ENCODE results near the gene HIF3A. TPM values are rescaled to one million over a fixed set of nuclear protein-coding genes. Genes with fewer than 3 reads are reported as not detected.
A peak's percentile ranks its signal among the peaks of the same experiment; 100 is the strongest.

Gene HIF3A
- total and polyA plus RNA-seq, 2 of the 8 experiments (the other 6 are each of a cell fraction or from before 2014, with no cell fraction given), result 38.6 to 38.8 TPM

DNA sequence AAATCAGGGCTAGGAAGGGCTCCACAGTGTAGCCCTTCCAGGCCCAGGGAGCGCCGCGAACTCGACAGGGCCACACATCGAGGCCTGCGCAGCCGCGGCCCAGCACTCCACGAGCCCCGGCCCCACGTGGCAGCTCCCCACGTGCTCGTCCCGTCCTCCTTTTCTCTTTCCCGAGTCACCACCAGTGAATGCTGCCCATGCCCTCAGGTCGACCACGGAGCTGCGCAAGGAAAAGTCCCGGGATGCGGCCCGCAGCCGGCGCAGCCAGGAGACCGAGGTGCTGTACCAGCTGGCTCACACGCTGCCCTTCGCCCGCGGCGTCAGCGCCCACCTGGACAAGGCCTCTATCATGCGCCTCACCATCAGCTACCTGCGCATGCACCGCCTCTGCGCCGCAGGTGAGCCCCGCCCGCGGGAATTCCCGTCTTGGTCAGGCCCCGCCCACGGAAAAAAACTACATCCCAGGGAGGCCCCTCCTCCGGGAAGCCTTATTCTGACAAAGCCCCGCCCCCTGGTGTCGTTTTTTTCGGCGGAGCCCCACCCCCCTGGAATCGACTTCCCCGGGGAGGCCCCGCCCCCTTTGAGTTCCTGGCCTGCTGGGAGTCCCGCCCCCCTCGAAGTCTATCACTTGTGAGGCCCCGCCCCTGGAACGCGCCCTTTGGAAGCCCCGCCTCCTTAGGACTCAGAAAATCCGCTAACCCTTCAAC lies 7.0 kb downstream of the HIF3A start:
- H3K9ac ChIP-seq (replicated peaks in 1 of 4; ENCODE audit: extremely low read depth in 1 of 4, low read depth in 3 of 4, low read length in 3 of 4), result peak overlapping the region in 3 of 4 experiments; percentile 7 to 54 (median 44); a peak in 3 of 7 replicates
- H2BK5ac ChIP-seq (ENCODE audit: low read depth, low read length), result peak overlapping the region; percentile 78; the same call in 1 of the 2 replicates
- CTCF ChIA-PET (ENCODE audit: partially characterized antibody), result interaction anchor here (0.8 to 15.4 kb wide), 5 partner anchors 14 to 1806 kb away, joined by 3 to 145 read pairs (median 3); no protein-coding TSS in a partner anchor
- H2BK120ac ChIP-seq (replicated peaks; ENCODE audit: low read depth, low read length), result peak overlapping the region; percentile 31
- H3K14ac ChIP-seq (ENCODE audit: insufficient read length), result no peak overlapping the region
- peaks cover 0 to 1% of the 10 kb centered on the region in 2 experiments for H4K20me1 ChIP-seq (replicated peaks in 1 of 2; ENCODE audit: control insufficient read depth in 1 of 2, insufficient read depth in 2 of 2, low read length in 2 of 2)
- no peak overlapping the region for H3K23ac ChIP-seq (ENCODE audit: insufficient read length)
- WGBS, 2 experiments (ENCODE audit: extremely low coverage in 1 of 2, insufficient coverage in 1 of 2, insufficient read length in 1 of 2, insufficient replicate concordance in 2 of 2, low coverage in 1 of 2, low lambda C conversion rate in 2 of 2, missing lambda C conversion rate in 1 of 2), result 17% methylated on average over 23 of the region's 56 CpGs; no CpG with 5 or more reads in 1 of the 2 experiments
- POLR2A ChIA-PET (ENCODE audit: partially characterized antibody), result interaction anchor here (0.7 to 1.5 kb wide), 4 partner anchors 23 to 108 kb away, joined by 3 to 5 read pairs (median 4); partner anchors contain the start of gene PPP5C
- peak; percentile 94 to 99 for DNase-seq (ENCODE audit: low read depth in 1 of 2, low spot score in 2 of 2)
- peak; percentile 71 for FAIRE-seq
- peak overlapping the region; percentile 88 for H2BK15ac ChIP-seq (ENCODE audit: low read length)
- H4K8ac ChIP-seq (ENCODE audit: extremely low read depth, insufficient read depth, low read length), result peak overlapping the region; percentile 99
- H3K4me3 ChIP-seq (ENCODE audit: extremely low read depth in 1 of 4, insufficient read depth in 2 of 4, low read depth in 3 of 4, low read length in 4 of 4), result peak overlapping the region; percentile 9 to 49 (median 22); a peak in 6 of 8 replicates
- H3K18ac ChIP-seq (ENCODE audit: extremely low read depth, low read length), result peak overlapping the region; percentile 78
- H2AK5ac ChIP-seq (ENCODE audit: low read depth, low read length), result peak overlapping the region; percentile 65; the same call in 1 of the 2 replicates
- H3K79me2 ChIP-seq (ENCODE audit: control insufficient read depth in 1 of 2, insufficient read depth in 2 of 2, low read length in 2 of 2), result 0 out of 4 replicates have a peak, but pooled peaks cover 0 to 2% of the 10 kb centered on the region in 2 experiments
- H3K79me1 ChIP-seq (ENCODE audit: low read depth, low read length), result no peaks in the 10 kb centered on the region
- H3K27ac ChIP-seq (ENCODE audit: low read depth, low read length), result peak overlapping the region; percentile 68
- H3K27me3 ChIP-seq (replicated peaks in 1 of 4; ENCODE audit: control insufficient read depth in 3 of 4, extremely low read depth in 1 of 4, insufficient read depth in 3 of 4, low read length in 3 of 4), result no peaks in the 10 kb centered on the region
- H2BK12ac ChIP-seq (ENCODE audit: low read depth, low read length), result peak overlapping the region; percentile 84
- H3K23me2 ChIP-seq (ENCODE audit: low read depth, low read length), result peaks cover 8% of the 10 kb centered on the region
- H2BK20ac ChIP-seq (ENCODE audit: low read length), result no peak overlapping the region
- peak overlapping the region; percentile 91 for H4K91ac ChIP-seq (replicated peaks; ENCODE audit: insufficient read length, low read length)
- peak overlapping the region; percentile 17 for H4K5ac ChIP-seq (ENCODE audit: insufficient read length, low read depth, low read length)
- peaks cover 6 to 32% (median 27%) of the 10 kb centered on the region in 4 experiments for H3K4me1 ChIP-seq (replicated peaks in 1 of 4; ENCODE audit: control insufficient read depth in 3 of 4, insufficient read depth in 4 of 4, low read length in 3 of 4)
- H2AFZ ChIP-seq (ENCODE audit: low read length), result no peak overlapping the region
- peaks cover 10 to 13% of the 10 kb centered on the region in 2 experiments; a peak in 3 of 4 replicates for H3K9me3 ChIP-seq (ENCODE audit: insufficient read depth in 2 of 2, low read depth in 1 of 2, low read length in 1 of 2)
- H3K4me2 ChIP-seq (ENCODE audit: insufficient read depth in 1 of 2, low read depth in 2 of 2, low read length in 2 of 2), result peak overlapping the region; percentile 51 to 62
- H3K36me3 ChIP-seq (ENCODE audit: control insufficient read depth in 2 of 4, insufficient read depth in 4 of 4, low read length in 3 of 4), result peaks cover 6 to 39% (median 25%) of the 10 kb centered on the region in 4 experiments; a peak in 7 of 8 replicates
- peak overlapping the region; percentile 99 for H3K4ac ChIP-seq (replicated peaks; ENCODE audit: insufficient read length, low read depth, low read length)
- H3K56ac ChIP-seq (replicated peaks; ENCODE audit: insufficient read length, low read depth, low read length), result peak overlapping the region; percentile 14
- TF ChIP-seq YY1 (IDR thresholded peaks at IDR 0.05; ENCODE audit: low read depth, low read length), result no peak
- TF ChIP-seq PHF8 (conservative IDR thresholded peaks at IDR 0.05; ENCODE audit: low read depth, low read length), result peak; percentile 61
- TF ChIP-seq POU5F1 (IDR thresholded peaks at IDR 0.05; ENCODE audit: low read depth, low read length), result no peak
- TF ChIP-seq POLR2AphosphoS5 (IDR thresholded peaks at IDR 0.05; ENCODE audit: low read depth, low read length), result peak; percentile 80
- peak; percentile 78 for TF ChIP-seq SP4 (IDR thresholded peaks at IDR 0.05; ENCODE audit: low read length)
- TF ChIP-seq, protein P1, sequence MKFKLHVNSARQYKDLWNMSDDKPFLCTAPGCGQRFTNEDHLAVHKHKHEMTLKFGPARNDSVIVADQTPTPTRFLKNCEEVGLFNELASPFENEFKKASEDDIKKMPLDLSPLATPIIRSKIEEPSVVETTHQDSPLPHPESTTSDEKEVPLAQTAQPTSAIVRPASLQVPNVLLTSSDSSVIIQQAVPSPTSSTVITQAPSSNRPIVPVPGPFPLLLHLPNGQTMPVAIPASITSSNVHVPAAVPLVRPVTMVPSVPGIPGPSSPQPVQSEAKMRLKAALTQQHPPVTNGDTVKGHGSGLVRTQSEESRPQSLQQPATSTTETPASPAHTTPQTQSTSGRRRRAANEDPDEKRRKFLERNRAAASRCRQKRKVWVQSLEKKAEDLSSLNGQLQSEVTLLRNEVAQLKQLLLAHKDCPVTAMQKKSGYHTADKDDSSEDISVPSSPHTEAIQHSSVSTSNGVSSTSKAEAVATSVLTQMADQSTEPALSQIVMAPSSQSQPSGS (IDR thresholded peaks at IDR 0.05; ENCODE audit: low read length), result no peak
- TF ChIP-seq, protein P2, sequence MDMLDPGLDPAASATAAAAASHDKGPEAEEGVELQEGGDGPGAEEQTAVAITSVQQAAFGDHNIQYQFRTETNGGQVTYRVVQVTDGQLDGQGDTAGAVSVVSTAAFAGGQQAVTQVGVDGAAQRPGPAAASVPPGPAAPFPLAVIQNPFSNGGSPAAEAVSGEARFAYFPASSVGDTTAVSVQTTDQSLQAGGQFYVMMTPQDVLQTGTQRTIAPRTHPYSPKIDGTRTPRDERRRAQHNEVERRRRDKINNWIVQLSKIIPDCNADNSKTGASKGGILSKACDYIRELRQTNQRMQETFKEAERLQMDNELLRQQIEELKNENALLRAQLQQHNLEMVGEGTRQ (IDR thresholded peaks at IDR 0.05; ENCODE audit: low read length), result peak; percentile 32; the same call in 1 of the 2 replicates

All from H1 (cell line).